Mesothelial cell of epicardium (in vitro differentiated cells): ENCODE measurements around the gene RXFP4. TPM values are rescaled to one million over a fixed set of nuclear protein-coding genes. Genes with fewer than 3 reads are reported as not detected.

ENCODE experiments used
- DNase-seq, 2 experiments: peaks; one replicate each; pipeline ENCODE4 v3.0.0; 2021; ENCODE audit warnings: low spot score in 2 of 2; ENCODE audit not compliant: unreplicated experiment in 2 of 2
- H3K27ac Mint-ChIP-seq: 2 replicates; pipeline ENCODE4 v1.8.0; 2021; ENCODE audit warnings: mixed read lengths
- H3K27me3 Mint-ChIP-seq: 2 replicates; pipeline ENCODE4 v1.8.0; 2021; ENCODE audit warnings: low read depth, mixed read lengths
- H3K36me3 Mint-ChIP-seq: 2 replicates; pipeline ENCODE4 v1.8.0; 2021; ENCODE audit warnings: mixed read lengths
- H3K4me1 Mint-ChIP-seq: 2 replicates; pipeline ENCODE4 v1.8.0; 2021; ENCODE audit warnings: mixed read lengths
- H3K4me3 Mint-ChIP-seq: 2 replicates; pipeline ENCODE4 v1.8.0; 2021; ENCODE audit warnings: mild to moderate bottlenecking, moderate library complexity, mixed read lengths
- H3K9me3 Mint-ChIP-seq: 2 replicates; pipeline ENCODE4 v1.8.0; 2021; ENCODE audit warnings: mixed read lengths
- total RNA-seq: library from RNA; stranded (reverse); gene quantifications from 3 replicates; pipeline ENCODE4 v1.2.1, GENCODE V29; 2021
- TF ChIP-seq, protein P1 (sequence below): fragments of 200-600 bp; sonication (generic); IDR thresholded peaks from one replicate; pipeline ENCODE4 v1.5.0; 2021; ENCODE audit warnings: antibody characterized with exemption; ENCODE audit not compliant: unreplicated experiment

The RXFP4 gene
- total RNA-seq, 1 donor from 2014 or later = not detected

GRCh38 chr1:155957411-155957915, 16.0 kb downstream of the RXFP4 start:
- TF ChIP-seq, protein P1, sequence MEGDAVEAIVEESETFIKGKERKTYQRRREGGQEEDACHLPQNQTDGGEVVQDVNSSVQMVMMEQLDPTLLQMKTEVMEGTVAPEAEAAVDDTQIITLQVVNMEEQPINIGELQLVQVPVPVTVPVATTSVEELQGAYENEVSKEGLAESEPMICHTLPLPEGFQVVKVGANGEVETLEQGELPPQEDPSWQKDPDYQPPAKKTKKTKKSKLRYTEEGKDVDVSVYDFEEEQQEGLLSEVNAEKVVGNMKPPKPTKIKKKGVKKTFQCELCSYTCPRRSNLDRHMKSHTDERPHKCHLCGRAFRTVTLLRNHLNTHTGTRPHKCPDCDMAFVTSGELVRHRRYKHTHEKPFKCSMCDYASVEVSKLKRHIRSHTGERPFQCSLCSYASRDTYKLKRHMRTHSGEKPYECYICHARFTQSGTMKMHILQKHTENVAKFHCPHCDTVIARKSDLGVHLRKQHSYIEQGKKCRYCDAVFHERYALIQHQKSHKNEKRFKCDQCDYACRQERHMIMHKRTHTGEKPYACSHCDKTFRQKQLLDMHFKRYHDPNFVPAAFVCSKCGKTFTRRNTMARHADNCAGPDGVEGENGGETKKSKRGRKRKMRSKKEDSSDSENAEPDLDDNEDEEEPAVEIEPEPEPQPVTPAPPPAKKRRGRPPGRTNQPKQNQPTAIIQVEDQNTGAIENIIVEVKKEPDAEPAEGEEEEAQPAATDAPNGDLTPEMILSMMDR = no peak
- Mint-ChIP-seq H3K27me3 (no peaks in the 10 kb centered on the region), H3K9me3 (no peaks in the 10 kb centered on the region), H3K4me1 (no peaks in the 10 kb centered on the region), H3K4me3 (no peak overlapping the region), H3K27ac (no peak overlapping the region), H3K36me3 (peaks cover 49% of the 10 kb centered on the region)
- DNase-seq = no peak

GRCh38 chr1:155960081-155960745, 18.8 kb downstream of the RXFP4 start:
- Mint-ChIP-seq H3K27me3 (no peaks in the 10 kb centered on the region), H3K36me3 (peaks cover 42% of the 10 kb centered on the region), H3K27ac (no peak overlapping the region), H3K4me1 (no peaks in the 10 kb centered on the region), H3K9me3 (no peaks in the 10 kb centered on the region), H3K4me3 (no peak overlapping the region)
- no peak for DNase-seq
- TF ChIP-seq, protein P1 = no peak

- Mint-ChIP-seq H3K4me1 (no peaks in the 10 kb centered on the region), H3K9me3 (no peaks in the 10 kb centered on the region), H3K4me3 (no peak overlapping the region), H3K27me3 (no peaks in the 10 kb centered on the region), H3K36me3 (peaks cover 48% of the 10 kb centered on the region), H3K27ac (no peak overlapping the region)
- DNase-seq = no peak
- TF ChIP-seq, protein P1 = no peak
Observed at GRCh38 chr1:155961937-155962336, 20.5 kb downstream of the RXFP4 start.

DNA sequence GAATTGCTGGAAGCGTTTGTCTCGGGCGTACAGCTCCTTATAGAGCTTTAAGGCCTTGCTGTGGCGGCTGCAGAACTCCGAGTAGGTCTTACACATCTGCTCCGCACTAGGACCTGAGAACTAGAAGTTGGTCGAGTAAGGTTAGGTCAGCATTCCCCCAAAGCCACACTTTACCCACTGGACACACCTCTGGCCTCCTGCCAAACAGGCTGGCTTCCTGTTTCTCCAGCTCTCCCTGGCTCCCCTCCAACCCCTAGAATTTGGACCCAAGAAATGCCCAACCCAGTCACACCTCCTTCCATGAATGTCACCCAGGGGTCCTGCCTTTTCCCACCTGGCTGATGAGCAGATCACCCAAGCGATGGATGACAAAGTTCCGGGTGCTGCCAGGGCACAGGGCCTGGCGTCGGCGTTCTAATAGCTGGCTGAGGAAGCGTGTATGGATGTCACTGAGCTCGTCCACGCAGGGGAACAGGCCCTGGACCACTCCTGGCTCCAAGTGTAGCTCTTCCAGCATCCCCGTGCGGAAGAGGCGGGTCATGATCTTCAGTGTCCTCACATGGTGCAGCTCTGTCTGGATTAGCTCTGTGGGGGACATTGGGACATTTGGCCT, 21.3 kb downstream of the RXFP4 start:
- H3K36me3 Mint-ChIP-seq = peaks cover 41% of the 10 kb centered on the region
- no peak overlapping the region for H3K27ac Mint-ChIP-seq
- DNase-seq = no peak
- TF ChIP-seq, protein P1 = no peak
- H3K27me3 Mint-ChIP-seq = no peaks in the 10 kb centered on the region
- H3K9me3 Mint-ChIP-seq = no peaks in the 10 kb centered on the region
- no peak overlapping the region for H3K4me3 Mint-ChIP-seq
- no peaks in the 10 kb centered on the region for H3K4me1 Mint-ChIP-seq

DNA sequence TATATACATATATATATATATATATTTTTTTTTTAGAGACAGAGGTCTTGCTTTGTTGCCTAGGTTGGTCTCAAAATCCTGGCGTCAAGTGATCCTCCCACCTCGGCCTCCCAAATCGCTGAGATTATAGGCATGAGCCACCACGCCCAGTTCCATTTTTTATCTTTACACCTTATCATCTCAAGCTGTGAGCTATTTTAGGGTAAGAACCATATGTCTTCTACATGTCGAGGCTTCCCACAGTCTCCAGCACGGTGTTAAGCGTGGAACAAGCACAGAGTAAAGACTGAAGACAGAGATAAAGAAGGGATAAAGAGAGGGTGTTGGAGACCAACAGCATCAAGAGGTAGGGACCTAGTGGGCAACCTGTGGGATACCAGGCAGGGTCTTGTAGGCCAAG, 22.8 kb downstream of the RXFP4 start:
- no peak overlapping the region for H3K27ac Mint-ChIP-seq

More for the DNA sequence above, 22.8 kb downstream of the RXFP4 start:
- Mint-ChIP-seq H3K36me3 (peaks cover 35% of the 10 kb centered on the region), H3K4me1 (peaks cover 4% of the 10 kb centered on the region), H3K27me3 (no peaks in the 10 kb centered on the region), H3K4me3 (no peak overlapping the region), H3K9me3 (no peaks in the 10 kb centered on the region)
- DNase-seq = no peak
- TF ChIP-seq, protein P1 = no peak
